ENCODE measurements around the gene AFF3.

GRCh38 chr2:100161945-100162620 lies 19.7 kb upstream of the AFF3 start:
- TF ChIP-seq SUZ12 (IDR thresholded peaks at IDR 0.05) (no peak), L3MBTL2 (conservative IDR thresholded peaks at IDR 0.05) (no peak), NFRKB (IDR thresholded peaks at IDR 0.05) (no peak), CTBP1 (IDR thresholded peaks at IDR 0.05; ENCODE audit: borderline replicate concordance) (no peak), HDGF (IDR thresholded peaks at IDR 0.05; ENCODE audit: borderline replicate concordance) (no peak), LEF1 (IDR thresholded peaks at IDR 0.05; ENCODE audit: borderline replicate concordance) (no peak), BHLHE40 (IDR thresholded peaks at IDR 0.05; ENCODE audit: borderline replicate concordance) (no peak), SP1 (IDR thresholded peaks at IDR 0.05) (no peak)

Data from HEK293T (cell line).